ENCODE data around the gene RPS6KB1.

DNA sequence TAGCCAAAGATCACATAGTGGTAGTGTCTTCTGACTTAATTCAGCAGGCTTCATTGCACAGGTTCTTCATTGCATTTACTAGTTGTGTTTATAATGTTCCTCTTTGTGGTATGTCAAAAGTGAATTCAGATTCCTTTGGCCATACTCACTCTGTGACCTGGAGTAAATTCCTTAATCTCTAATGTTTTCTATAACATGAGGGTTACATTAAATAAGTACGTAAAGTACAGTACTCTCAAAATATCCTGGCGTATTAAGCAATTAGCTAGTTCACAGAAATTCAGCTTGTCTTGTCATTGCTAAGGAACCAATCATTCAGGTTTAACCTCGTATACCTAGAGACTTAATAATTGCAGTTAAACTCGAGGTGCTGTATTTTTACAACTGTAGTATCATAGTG lies 4.2 kb downstream of the RPS6KB1 start:
- TF ChIP-seq POLR2A (IDR thresholded peaks at IDR 0.05) = no peak
- no peak for TF ChIP-seq CTCF (IDR thresholded peaks at IDR 0.05 in 8 of 11, conservative IDR thresholded peaks at IDR 0.05 in 3 of 11)
- no peak for TF ChIP-seq POLR2AphosphoS5 (IDR thresholded peaks at IDR 0.05)
